HG03460 (cell line): ENCODE data around the gene KLK15.

Experiments
- ATAC-seq: cut with Tn5 transposase; IDR thresholded peaks from one replicate; pipeline ENCODE4 v1.9.1; 2021; ENCODE audit not compliant: unreplicated experiment

KLK15 gene, protein sequence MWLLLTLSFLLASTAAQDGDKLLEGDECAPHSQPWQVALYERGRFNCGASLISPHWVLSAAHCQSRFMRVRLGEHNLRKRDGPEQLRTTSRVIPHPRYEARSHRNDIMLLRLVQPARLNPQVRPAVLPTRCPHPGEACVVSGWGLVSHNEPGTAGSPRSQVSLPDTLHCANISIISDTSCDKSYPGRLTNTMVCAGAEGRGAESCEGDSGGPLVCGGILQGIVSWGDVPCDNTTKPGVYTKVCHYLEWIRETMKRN

DNA sequence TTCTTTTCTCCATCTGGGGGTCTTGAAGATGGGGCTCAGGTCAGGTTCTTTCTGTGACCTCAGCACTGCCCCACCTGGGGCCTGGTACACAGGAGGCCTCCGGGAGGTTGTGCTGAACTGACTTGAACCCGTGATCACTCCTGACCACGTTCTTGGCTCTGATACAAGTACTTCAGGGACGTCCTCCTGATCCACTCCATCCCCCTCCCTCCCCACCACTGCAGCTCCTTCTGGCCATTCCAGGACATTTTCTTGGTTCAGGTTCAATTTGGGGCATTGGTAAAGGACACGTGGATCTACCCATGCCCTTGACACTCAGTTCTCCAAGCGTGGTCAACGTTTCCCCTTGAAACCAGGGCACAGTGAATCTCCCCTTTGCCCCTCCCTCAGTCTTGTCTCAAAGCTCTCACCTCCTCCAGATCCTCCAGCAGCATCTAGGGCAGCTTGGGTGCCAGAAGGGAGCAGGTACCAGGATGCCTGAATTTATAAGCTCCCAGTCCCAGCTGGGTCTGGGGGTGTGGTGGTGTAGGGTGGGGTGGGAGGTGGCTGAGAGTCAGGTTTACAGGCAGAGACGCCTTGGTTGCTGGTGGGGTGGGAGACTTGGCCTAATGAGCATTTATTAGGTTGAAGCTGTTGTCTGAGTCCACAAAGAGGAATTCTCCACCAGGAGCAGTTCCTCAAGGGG lies at the start of gene KLK15:
TSS of gene KLK15 (minus strand) at position 458 of the 685 bp plus-strand sequence. CDS start 2,082 bp downstream, outside the sequence.
- no peak for ATAC-seq

DNA sequence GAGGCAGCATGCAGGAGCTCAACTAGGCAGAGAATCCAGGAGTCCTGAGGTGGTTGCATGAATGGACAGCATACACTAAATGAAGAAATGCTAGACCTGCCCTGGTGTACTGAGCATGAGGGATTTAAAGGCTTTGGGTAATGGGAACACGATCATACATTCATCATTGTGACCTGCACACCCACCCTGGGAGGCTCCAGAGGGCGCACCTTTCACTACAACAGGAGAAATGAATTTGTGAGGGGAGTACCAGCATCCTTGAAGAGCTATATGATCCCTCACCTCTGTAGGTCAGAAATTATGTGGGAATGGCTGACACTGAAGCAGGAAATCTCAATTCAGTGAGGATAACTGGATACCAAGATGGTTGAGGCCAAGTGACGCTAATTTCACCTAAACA lies 48.8 kb upstream of the KLK15 start:
- no peak for ATAC-seq

DNA sequence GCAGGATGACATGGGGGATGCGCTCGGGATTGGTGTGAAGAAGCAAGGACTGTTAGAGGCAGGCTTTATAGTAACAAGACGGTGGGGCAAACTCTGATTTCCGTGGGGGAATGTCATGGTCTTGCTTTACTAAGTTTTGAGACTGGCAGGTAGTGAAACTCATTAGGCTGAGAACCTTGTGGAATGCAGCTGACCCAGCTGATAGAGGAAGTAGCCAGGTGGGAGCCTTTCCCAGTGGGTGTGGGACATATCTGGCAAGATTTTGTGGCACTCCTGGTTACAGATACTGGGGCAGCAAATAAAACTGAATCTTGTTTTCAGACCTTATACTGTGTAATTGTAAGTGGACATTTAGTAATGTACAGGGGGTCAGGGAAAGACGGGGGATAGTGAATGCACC lies 46.9 kb upstream of the KLK15 start:
- no peak for ATAC-seq

DNA sequence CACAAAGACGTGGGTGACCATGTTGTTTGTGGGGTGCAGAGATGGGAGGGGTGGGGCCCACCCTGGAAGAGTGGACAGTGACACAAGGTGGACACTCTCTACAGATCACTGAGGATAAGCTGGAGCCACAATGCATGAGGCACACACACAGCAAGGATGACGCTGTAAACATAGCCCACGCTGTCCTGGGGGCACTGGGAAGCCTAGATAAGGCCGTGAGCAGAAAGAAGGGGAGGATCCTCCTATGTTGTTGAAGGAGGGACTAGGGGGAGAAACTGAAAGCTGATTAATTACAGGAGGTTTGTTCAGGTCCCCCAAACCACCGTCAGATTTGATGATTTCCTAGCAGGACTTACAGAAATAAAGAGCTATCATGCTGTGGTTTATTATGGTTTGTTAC lies 45.5 kb upstream of the KLK15 start:
- no peak for ATAC-seq

DNA sequence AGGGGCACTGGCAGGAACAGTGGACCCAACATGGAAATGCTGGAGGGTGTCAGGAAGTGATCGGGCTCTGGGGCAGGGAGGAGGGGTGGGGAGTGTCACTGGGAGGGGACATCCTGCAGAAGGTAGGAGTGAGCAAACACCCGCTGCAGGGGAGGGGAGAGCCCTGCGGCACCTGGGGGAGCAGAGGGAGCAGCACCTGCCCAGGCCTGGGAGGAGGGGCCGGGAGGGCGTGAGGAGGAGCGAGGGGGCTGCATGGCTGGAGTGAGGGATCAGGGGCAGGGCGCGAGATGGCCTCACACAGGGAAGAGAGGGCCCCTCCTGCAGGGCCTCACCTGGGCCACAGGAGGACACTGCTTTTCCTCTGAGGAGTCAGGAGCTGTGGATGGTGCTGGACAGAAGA lies 44.0 kb upstream of the KLK15 start:
- no peak for ATAC-seq

DNA sequence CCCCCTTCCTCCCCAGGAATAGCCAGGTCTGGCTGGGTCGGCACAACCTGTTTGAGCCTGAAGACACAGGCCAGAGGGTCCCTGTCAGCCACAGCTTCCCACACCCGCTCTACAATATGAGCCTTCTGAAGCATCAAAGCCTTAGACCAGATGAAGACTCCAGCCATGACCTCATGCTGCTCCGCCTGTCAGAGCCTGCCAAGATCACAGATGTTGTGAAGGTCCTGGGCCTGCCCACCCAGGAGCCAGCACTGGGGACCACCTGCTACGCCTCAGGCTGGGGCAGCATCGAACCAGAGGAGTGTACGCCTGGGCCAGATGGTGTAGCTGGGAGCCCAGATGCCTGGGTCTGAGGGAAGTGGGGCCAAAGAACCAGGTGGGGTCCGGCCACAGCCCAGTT lies 43.1 kb upstream of the KLK15 start:
- no peak for ATAC-seq

DNA sequence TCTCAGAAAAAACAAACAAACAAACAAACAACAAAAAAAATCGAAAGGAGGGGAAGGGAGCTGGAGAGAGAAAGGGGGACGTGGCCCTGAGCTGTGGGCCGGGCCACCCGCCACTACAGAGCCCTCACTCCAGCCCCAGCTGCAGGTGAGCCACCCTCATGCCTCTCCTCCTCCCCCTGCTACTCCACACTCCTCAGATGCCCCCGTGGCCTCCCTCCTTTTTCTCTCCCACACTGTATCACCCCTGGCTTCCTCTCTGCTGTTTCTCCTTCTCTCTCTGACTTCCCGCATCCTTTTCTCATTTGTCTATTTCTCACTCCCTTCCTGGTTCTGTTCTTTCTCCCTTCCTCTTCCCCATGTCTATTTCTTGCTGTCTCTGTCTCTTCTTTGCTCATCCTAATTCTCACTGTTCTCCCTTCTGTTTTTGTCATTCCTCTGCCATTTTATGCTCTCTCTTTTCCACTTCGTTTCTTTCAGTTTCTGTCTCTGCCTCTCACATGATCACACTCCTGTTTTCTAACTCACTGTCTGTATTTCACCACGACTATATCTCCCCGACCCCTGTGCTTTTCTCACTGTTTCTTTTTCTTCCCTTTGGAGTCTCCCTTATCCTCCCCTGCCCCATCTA lies 42.5 kb upstream of the KLK15 start:
- ATAC-seq = no peak

DNA sequence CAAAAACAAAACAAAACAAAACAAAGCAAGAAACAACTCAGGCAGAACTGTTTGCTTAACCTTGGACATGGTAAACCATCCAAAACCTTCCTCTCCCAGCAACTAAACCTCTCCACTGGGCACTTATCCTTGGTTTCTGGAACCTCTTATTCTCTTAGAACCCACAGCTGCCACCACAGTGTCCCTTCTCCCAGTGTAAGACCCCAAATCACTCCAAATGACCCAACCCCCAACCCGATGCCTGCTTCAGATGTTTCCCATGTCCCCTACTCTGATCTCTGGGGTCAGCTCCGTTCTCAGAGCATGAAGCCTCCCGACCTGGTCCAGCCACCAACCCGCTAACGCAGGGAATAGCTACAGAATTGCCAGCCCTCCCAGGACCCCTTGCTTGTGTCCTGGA lies 40.8 kb upstream of the KLK15 start:
- ATAC-seq = no peak

DNA sequence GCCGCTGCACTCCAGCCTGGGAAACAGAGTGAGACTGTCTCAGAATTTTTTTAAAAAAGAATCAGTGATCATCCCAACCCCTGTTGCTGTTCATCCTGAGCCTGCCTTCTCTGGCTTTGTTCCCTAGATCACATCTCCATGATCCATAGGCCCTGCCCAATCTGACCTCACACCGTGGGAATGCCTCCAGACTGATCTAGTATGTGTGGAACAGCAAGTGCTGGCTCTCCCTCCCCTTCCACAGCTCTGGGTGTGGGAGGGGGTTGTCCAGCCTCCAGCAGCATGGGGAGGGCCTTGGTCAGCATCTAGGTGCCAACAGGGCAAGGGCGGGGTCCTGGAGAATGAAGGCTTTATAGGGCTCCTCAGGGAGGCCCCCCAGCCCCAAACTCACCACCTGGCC lies 39.7 kb upstream of the KLK15 start, which contains the start of gene KLK2:
TSS of gene KLK2 (plus strand) at position 384 of the 400 bp plus-strand sequence. CDS start 35 bp downstream, outside the sequence.
- no peak for ATAC-seq

DNA sequence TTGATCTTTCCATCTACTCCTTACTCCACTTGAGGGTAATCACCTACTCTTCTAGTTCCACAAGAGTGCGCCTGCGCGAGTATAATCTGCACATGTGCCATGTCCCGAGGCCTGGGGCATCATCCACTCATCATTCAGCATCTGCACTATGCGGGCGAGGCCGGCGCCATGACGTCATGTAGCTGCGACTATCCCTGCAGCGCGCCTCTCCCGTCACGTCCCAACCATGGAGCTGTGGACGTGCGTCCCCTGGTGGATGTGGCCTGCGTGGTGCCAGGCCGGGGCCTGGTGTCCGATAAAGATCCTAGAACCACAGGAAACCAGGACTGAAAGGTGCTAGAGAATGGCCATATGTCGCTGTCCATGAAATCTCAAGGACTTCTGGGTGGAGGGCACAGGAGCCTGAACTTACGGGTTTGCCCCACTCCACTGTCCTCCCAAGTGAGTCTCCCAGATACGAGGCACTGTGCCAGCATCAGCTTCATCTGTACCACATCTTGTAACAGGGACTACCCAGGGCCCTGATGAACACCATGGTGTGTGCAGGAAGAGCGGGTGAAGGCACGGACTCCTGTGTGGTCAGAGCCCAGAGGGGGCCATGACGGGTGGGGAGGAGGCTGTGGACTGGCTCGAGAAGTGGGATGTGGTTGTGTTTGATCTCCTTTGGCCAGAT lies 37.2 kb upstream of the KLK15 start:
- no peak for ATAC-seq

DNA sequence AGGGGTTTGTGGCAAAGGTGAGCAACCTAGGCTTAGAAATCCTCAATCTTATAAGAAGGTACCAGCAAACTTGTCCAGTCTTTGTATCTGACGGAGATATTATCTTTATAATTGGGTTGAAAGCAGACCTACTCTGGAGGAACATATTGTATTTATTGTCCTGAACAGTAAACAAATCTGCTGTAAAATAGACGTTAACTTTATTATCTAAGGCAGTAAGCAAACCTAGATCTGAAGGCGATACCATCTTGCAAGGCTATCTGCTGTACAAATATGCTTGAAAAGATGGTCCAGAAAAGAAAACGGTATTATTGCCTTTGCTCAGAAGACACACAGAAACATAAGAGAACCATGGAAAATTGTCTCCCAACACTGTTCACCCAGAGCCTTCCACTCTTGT lies 36.1 kb upstream of the KLK15 start:
- no peak for ATAC-seq

DNA sequence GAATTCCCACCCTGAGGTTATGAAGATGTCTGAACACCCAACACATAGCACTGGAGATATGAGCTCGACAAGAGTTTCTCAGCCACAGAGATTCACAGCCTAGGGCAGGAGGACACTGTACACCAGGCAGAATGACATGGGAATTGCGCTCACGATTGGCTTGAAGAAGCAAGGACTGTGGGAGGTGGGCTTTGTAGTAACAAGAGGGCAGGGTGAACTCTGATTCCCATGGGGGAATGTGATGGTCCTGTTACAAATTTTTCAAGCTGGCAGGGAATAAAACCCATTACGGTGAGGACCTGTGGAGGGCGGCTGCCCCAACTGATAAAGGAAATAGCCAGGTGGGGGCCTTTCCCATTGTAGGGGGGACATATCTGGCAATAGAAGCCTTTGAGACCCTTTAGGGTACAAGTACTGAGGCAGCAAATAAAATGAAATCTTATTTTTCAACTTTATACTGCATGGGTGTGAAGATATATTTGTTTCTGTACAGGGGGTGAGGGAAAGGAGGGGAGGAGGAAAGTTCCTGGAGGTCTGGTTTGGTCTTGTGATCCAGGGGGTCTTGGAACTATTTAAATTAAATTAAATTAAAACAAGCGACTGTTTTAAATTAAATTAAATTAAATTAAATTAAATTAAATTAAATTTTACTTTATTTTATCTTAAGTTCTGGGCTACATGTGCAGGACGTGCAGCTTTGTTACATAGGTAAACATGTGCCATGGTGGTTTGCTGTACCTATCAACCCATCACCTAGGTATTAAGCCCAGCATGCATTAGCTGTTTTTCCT lies 28.3 kb upstream of the KLK15 start:
- no peak for ATAC-seq

DNA sequence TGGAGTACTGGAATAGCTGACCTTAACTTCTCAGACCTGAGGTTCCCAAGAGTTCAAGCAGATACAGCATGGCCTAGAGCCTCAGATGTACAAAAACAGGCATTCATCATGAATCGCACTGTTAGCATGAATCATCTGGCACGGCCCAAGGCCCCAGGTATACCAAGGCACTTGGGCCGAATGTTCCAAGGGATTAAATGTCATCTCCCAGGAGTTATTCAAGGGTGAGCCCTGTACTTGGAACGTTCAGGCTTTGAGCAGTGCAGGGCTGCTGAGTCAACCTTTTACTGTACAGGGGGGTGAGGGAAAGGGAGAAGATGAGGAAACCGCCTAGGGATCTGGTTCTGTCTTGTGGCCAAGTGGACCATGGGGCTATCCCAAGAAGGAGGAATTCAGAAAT lies 27.6 kb upstream of the KLK15 start:
- no peak for ATAC-seq

DNA sequence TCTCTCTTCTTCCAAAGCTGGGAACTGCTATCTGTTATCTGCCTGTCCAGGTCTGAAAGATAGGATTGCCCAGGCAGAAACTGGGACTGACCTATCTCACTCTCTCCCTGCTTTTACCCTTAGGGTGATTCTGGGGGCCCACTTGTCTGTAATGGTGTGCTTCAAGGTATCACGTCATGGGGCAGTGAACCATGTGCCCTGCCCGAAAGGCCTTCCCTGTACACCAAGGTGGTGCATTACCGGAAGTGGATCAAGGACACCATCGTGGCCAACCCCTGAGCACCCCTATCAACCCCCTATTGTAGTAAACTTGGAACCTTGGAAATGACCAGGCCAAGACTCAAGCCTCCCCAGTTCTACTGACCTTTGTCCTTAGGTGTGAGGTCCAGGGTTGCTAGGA lies 26.5 kb upstream of the KLK15 start:
- ATAC-seq = no peak

DNA sequence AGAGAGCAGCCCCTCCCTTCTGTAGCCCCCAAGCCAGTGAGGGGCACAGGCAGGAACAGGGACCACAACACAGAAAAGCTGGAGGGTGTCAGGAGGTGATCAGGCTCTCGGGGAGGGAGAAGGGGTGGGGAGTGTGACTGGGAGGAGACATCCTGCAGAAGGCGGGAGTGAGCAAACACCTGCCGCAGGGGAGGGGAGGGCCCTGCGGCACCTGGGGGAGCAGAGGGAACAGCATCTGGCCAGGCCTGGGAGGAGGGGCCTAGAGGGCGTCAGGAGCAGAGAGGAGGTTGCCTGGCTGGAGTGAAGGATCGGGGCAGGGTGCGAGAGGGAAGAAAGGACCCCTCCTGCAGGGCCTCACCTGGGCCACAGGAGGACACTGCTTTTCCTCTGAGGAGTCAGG lies 25.5 kb upstream of the KLK15 start:
- ATAC-seq = no peak

DNA sequence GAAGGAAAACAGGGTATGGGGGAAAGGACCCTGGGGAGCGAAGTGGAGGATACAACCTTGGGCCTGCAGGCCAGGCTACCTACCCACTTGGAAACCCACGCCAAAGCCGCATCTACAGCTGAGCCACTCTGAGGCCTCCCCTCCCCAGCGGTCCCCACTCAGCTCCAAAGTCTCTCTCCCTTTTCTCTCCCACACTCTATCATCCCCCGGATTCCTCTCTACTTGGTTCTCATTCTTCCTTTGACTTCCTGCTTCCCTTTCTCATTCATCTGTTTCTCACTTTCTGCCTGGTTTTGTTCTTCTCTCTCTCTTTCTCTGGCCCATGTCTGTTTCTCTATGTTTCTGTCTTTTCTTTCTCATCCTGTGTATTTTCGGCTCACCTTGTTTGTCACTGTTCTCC lies 24.0 kb upstream of the KLK15 start:
- ATAC-seq = no peak

DNA sequence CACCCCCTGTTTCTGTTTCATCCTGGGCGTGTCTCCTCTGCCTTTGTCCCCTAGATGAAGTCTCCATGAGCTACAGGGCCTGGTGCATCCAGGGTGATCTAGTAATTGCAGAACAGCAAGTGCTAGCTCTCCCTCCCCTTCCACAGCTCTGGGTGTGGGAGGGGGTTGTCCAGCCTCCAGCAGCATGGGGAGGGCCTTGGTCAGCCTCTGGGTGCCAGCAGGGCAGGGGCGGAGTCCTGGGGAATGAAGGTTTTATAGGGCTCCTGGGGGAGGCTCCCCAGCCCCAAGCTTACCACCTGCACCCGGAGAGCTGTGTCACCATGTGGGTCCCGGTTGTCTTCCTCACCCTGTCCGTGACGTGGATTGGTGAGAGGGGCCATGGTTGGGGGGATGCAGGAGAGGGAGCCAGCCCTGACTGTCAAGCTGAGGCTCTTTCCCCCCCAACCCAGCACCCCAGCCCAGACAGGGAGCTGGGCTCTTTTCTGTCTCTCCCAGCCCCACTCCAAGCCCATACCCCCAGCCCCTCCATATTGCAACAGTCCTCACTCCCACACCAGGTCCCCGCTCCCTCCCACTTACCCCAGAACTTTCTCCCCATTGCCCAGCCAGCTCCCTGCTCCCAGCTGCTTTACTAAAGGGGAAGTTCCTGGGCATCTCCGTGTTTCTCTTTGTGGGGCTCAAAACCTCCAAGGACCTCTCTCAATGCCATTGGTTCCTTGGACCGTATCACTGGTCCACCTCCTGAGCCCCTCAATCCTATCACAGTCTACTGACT lies 21.4 kb upstream of the KLK15 start, which contains the start of gene KLK3:
TSS of gene KLK3 (plus strand) at position 280 of the 775 bp plus-strand sequence. CDS start at position 321, 41 bp downstream.
- ATAC-seq = no peak

DNA sequence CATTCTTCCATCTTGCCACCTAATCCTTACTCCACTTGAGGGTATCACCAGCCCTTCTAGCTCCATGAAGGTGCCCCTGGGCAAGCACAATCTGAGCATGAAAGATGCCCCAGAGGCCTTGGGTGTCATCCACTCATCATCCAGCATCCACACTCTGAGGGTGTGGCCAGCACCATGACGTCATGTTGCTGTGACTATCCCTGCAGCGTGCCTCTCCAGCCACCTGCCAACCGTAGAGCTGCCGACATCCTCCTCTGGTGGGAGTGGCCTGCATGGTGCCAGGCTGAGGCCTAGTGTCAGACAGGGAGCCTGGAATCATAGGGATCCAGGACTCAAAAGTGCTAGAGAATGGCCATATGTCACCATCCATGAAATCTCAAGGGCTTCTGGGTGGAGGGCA lies 18.2 kb upstream of the KLK15 start:
- ATAC-seq = no peak

DNA sequence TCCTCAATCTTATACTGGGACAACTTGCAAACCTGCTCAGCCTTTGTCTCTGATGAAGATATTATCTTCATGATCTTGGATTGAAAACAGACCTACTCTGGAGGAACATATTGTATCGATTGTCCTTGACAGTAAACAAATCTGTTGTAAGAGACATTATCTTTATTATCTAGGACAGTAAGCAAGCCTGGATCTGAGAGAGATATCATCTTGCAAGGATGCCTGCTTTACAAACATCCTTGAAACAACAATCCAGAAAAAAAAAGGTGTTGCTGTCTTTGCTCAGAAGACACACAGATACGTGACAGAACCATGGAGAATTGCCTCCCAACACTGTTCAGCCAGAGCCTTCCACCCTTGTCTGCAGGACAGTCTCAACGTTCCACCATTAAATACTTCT lies 17.4 kb upstream of the KLK15 start:
- ATAC-seq = no peak

DNA sequence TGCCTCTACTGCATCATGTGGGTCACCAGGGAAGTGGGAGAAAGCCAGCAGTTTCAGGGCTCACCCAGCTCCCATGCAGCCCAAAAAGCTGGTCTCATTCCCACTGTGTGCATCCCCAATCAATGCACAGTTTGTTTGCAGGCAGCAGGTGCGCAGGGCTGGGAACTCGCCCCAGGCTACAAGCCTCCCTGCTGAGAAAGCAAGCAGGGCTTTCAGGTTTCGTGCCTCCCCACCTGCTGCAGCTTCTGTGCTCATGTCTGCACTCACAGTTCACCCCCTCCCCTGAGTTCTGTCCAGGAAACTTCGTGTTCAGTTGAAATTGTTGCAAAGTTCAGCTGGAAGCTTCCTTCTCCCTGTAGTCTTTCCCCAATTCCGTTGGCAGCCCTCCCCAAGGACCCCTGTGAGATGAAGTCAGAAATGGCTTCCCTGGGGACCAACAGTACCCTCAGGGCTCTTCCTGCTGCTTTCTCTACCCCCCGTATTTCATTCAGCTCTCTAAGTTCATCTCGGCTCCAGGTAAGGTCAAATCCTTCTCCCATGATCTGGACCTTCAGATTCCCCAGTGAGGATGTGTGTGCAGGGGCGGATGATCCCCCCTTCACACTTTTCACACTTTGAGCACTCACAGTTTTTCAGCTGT lies 11.0 kb upstream of the KLK15 start:
- ATAC-seq = no peak
